Neural progenitor cell (in vitro differentiated cells): ENCODE results near the gene KIF1B. TPM values are rescaled to one million over a fixed set of nuclear protein-coding genes. Genes with fewer than 3 reads are reported as not detected.

Experiments
- DNase-seq: peaks from one replicate; pipeline ENCODE4 v3.0.0-alpha.2; 2016; ENCODE audit warnings: low spot score
- H2AFZ ChIP-seq: fragments of 200-600 bp; sonication (generic); replicated peaks from 2 replicates; pipeline ENCODE4 v1.6.1; 2016; ENCODE audit warnings: antibody characterized with exemption
- H3F3A ChIP-seq: fragments of 200-600 bp; sonication (generic); 2 replicates; pipeline ENCODE4 v1.6.1; 2016; ENCODE audit warnings: antibody characterized with exemption, low read depth
- H3K27ac ChIP-seq: fragments of 200-600 bp; sonication (generic); 2 replicates; pipeline ENCODE4 v1.5.1; 2016; ENCODE audit warnings: mild to moderate bottlenecking
- H3K27me3 ChIP-seq: fragments of 200-600 bp; sonication (generic); 2 replicates; pipeline ENCODE4 v1.6.1; 2016; ENCODE audit warnings: mild to moderate bottlenecking, moderate library complexity
- H3K36me3 ChIP-seq: fragments of 200-600 bp; sonication (generic); 2 replicates; pipeline ENCODE4 v1.5.1; 2016
- H3K4me1 ChIP-seq: fragments of 200-600 bp; sonication (generic); 2 replicates; pipeline ENCODE4 v1.6.1; 2016; ENCODE audit warnings: mixed run types
- H3K4me2 ChIP-seq: fragments of 200-600 bp; sonication (generic); 2 replicates; pipeline ENCODE4 v1.6.1; 2016
- H3K4me3 ChIP-seq: fragments of 200-600 bp; sonication (generic); 2 replicates; pipeline ENCODE4 v1.5.1; 2016
- H3K79me2 ChIP-seq: fragments of 200-600 bp; sonication (generic); 2 replicates; pipeline ENCODE4 v1.6.1; 2016; ENCODE audit warnings: low read depth
- H3K9ac ChIP-seq: fragments of 200-600 bp; sonication (generic); 2 replicates; pipeline ENCODE4 v1.6.1; 2016
- H3K9me3 ChIP-seq: fragments of 200-600 bp; sonication (generic); 2 replicates; pipeline ENCODE4 v1.5.1; 2016; ENCODE audit warnings: low read depth
- H4K20me1 ChIP-seq: fragments of 200-600 bp; sonication (generic); 2 replicates; pipeline ENCODE4 v1.6.1; 2016; ENCODE audit warnings: low read depth
- H3K27ac Mint-ChIP-seq: 3 replicates; pipeline ENCODE4 v1.8.0; 2021; ENCODE audit warnings: mixed read lengths
- H3K27me3 Mint-ChIP-seq: 2 replicates; pipeline ENCODE4 v1.8.0; 2022; ENCODE audit warnings: low read depth, mild to moderate bottlenecking, inconsistent platforms, moderate library complexity, mixed read lengths; ENCODE audit not compliant: insufficient read depth
- H3K36me3 Mint-ChIP-seq: 3 replicates; pipeline ENCODE4 v1.8.0; 2021; ENCODE audit warnings: mixed read lengths
- H3K4me1 Mint-ChIP-seq: 3 replicates; pipeline ENCODE4 v1.8.0; 2021; ENCODE audit warnings: mixed read lengths
- H3K4me3 Mint-ChIP-seq: 3 replicates; pipeline ENCODE4 v1.8.0; 2021; ENCODE audit warnings: mild to moderate bottlenecking, moderate library complexity, mixed read lengths
- H3K9me3 Mint-ChIP-seq: 3 replicates; pipeline ENCODE4 v1.8.0; 2020; ENCODE audit warnings: mixed read lengths
- EZH2 ChIP-seq: fragments of 200-600 bp; sonication (generic); IDR thresholded peaks from 2 replicates; pipeline ENCODE4 v1.6.1; 2017; ENCODE audit warnings: antibody characterized with exemption, mild to moderate bottlenecking, moderate library complexity
- EZH2phosphoT487 ChIP-seq: fragments of 200-600 bp; sonication (generic); IDR thresholded peaks from 2 replicates; pipeline ENCODE4 v1.6.1; 2017; ENCODE audit warnings: antibody characterized with exemption
- total RNA-seq: library from RNA; depleted of rRNA; stranded (reverse); fragments of >200 nt; gene quantifications from 2 replicates; pipeline ENCODE4 v1.2.3, GENCODE V29; 2015; ENCODE audit warnings: low replicate concordance
- TF ChIP-seq, protein P1 (sequence below): fragments of 200-600 bp; sonication (generic); IDR thresholded peaks from 2 replicates; pipeline ENCODE4 v1.5.1; 2017; ENCODE audit warnings: antibody characterized with exemption, mild to moderate bottlenecking

The KIF1B gene
- total RNA-seq, 1 donor from 2014 or later: 52.0 TPM

DNA sequence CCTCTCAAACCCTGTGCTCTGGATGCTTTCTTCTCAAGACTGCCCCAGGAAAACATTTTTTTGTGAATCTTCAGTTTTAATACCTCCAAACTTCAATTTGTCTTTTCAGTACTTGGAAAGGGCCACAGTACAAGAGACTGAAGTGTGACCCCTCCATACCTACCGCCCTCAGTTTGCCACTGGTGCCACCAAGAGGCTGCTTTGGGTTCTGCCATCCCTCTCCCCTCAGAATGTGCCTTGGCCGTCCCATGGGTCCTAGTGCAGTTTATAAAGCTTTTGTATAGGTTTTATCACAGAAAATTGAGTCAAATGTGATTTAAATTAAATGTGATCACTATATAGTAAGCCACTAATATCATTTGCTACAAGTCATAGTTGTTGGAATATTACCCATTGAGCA is 127.7 kb downstream of the KIF1B start:
- Histone ChIP-seq H2AFZ (no peak overlapping the region), H4K20me1 (no peaks in the 10 kb centered on the region), H3K9ac (no peak overlapping the region), H3K9me3 (no peaks in the 10 kb centered on the region), H3K79me2 (no peaks in the 10 kb centered on the region), H3K4me1 (peaks cover 10% of the 10 kb centered on the region), H3K27ac (no peak overlapping the region), H3F3A (peaks cover 25% of the 10 kb centered on the region), H3K4me2 (no peak overlapping the region), H3K4me3 (no peak overlapping the region), H3K27me3 (no peaks in the 10 kb centered on the region), H3K36me3 (peaks cover 18% of the 10 kb centered on the region)
- DNase-seq: peak; percentile 68
- Mint-ChIP-seq H3K9me3 (no peaks in the 10 kb centered on the region), H3K36me3 (peaks cover 38% of the 10 kb centered on the region), H3K4me3 (no peak overlapping the region), H3K4me1 (peaks cover 15% of the 10 kb centered on the region), H3K27ac (no peak overlapping the region), H3K27me3 (peaks cover 2% of the 10 kb centered on the region)
- TF ChIP-seq EZH2: no peak
- TF ChIP-seq, protein P1, sequence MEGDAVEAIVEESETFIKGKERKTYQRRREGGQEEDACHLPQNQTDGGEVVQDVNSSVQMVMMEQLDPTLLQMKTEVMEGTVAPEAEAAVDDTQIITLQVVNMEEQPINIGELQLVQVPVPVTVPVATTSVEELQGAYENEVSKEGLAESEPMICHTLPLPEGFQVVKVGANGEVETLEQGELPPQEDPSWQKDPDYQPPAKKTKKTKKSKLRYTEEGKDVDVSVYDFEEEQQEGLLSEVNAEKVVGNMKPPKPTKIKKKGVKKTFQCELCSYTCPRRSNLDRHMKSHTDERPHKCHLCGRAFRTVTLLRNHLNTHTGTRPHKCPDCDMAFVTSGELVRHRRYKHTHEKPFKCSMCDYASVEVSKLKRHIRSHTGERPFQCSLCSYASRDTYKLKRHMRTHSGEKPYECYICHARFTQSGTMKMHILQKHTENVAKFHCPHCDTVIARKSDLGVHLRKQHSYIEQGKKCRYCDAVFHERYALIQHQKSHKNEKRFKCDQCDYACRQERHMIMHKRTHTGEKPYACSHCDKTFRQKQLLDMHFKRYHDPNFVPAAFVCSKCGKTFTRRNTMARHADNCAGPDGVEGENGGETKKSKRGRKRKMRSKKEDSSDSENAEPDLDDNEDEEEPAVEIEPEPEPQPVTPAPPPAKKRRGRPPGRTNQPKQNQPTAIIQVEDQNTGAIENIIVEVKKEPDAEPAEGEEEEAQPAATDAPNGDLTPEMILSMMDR: peak; percentile 74

- peaks cover 18% of the 10 kb centered on the region for H3K36me3 ChIP-seq
- no peak for DNase-seq
- H3K4me3 Mint-ChIP-seq: peak overlapping the region; percentile 25
- H3K79me2 ChIP-seq: no peaks in the 10 kb centered on the region
- peaks cover 2% of the 10 kb centered on the region for H3K27me3 Mint-ChIP-seq
- no peaks in the 10 kb centered on the region for H4K20me1 ChIP-seq
- H3K27ac Mint-ChIP-seq: no peak overlapping the region
- no peak overlapping the region for H3K9ac ChIP-seq
- no peak overlapping the region for H3K4me3 ChIP-seq
- H2AFZ ChIP-seq: no peak overlapping the region
- H3K4me2 ChIP-seq: no peak overlapping the region
- peaks cover 10% of the 10 kb centered on the region for H3K4me1 ChIP-seq
- no peaks in the 10 kb centered on the region for H3K9me3 Mint-ChIP-seq
- peaks cover 15% of the 10 kb centered on the region for H3K4me1 Mint-ChIP-seq
- H3K27me3 ChIP-seq: no peaks in the 10 kb centered on the region
- H3K36me3 Mint-ChIP-seq: peaks cover 39% of the 10 kb centered on the region
- no peaks in the 10 kb centered on the region for H3K9me3 ChIP-seq
- no peak overlapping the region for H3K27ac ChIP-seq
- TF ChIP-seq EZH2: no peak
- TF ChIP-seq, protein P1: no peak
- no peak for TF ChIP-seq EZH2phosphoT487
- H3F3A ChIP-seq: peaks cover 25% of the 10 kb centered on the region
These were observed 128.2 kb downstream of the KIF1B start for GRCh38 chr1:10338611-10339010.

DNA sequence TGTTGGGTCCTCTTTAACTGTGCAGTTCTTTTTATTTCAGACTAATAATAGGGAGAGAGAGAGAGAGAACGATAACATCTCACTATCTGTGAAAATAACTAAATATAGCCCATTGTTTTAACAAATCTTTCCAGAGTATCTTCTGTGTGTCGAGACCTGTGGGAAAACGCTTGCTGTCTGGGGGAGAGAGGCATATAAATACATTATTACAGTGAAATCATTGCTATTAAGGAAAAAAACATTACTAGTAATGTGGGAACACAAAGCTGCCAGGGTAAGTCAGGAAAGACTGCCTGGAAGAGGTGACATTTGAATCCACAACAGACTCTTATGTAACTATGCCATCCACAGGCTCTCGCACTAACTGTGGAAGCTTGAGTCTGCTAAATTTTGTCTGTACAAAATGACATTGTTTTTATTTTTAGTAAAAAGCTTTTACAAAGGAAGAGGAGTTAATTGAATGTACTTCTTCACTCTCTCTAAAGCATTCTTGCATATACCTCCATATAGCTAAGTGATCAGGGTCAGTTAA is 128.7 kb downstream of the KIF1B start:
- no peak overlapping the region for H3K27ac Mint-ChIP-seq
- Histone ChIP-seq H3K9ac (no peak overlapping the region), H3K4me1 (peaks cover 10% of the 10 kb centered on the region), H3K27me3 (no peaks in the 10 kb centered on the region), H4K20me1 (no peaks in the 10 kb centered on the region), H3K9me3 (no peaks in the 10 kb centered on the region), H3F3A (peaks cover 25% of the 10 kb centered on the region), H3K27ac (no peak overlapping the region), H2AFZ (no peak overlapping the region), H3K79me2 (no peaks in the 10 kb centered on the region), H3K4me2 (no peak overlapping the region), H3K4me3 (no peak overlapping the region), H3K36me3 (peaks cover 18% of the 10 kb centered on the region)
- H3K4me1 Mint-ChIP-seq: peaks cover 15% of the 10 kb centered on the region
- DNase-seq: no peak
- H3K4me3 Mint-ChIP-seq: no peak overlapping the region
- H3K27me3 Mint-ChIP-seq: peaks cover 2% of the 10 kb centered on the region
- H3K9me3 Mint-ChIP-seq: no peaks in the 10 kb centered on the region
- TF ChIP-seq, protein P1: no peak
- TF ChIP-seq EZH2 (no peak), EZH2phosphoT487 (no peak)
- H3K36me3 Mint-ChIP-seq: peaks cover 43% of the 10 kb centered on the region
